Measurements from ENCODE around the gene TBL3.
"Not testable (repeated sequence)": the region's sequence is repeated elsewhere in the genome, so short reads cannot be mapped to it uniquely, and the experiment has no call there.

TBL3 gene

DNA sequence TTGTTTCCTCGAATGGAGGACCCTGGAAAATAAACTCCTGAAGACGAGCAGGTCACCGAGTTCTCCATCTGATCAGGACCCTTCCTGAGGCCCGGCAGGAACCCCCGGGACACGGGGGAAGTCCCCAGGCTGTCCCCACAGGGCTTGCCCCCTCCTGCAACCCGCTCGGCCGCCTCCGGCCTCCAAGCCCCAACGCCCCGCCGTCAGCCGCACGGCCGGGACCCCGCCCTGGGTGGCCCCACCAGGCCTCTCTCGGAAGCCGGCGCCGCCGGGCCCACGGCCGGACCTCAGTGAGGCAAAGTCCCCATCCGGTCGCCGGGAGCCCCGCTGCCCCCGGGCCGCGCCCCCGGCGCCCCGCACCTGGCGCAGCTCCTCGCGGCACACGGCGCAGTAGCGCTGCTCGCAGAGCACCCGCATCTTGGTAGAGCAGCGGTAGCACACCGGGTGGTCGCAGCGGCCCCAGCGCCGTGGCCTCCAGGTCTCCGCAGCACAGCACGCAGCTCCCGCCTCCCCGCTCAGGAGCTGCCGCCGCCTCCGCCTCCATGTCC is 37.4 kb downstream of the TBL3 start:
- Histone ChIP-seq H3K4me1 (ENCODE audit: control insufficient read depth, insufficient read depth, low read length) (peaks cover 4% of the 10 kb centered on the region), H3K27ac (ENCODE audit: low read length) (no peak overlapping the region), H3K4me3 (ENCODE audit: low read length) (peak overlapping the region; percentile 96), H3K9me3 (ENCODE audit: control insufficient read depth, insufficient read depth, low read length) (no peaks in the 10 kb centered on the region), H3K36me3 (ENCODE audit: control insufficient read depth, insufficient read depth, low read length) (no peaks in the 10 kb centered on the region; the same call in 1 of the 2 replicates), H3K27me3 (ENCODE audit: control insufficient read depth, insufficient read depth, low read length) (no peaks in the 10 kb centered on the region)
- DNase-seq (ENCODE audit: low read depth, low spot score), result no peak
- no CpG with 5 or more reads among the region's 55 CpGs for WGBS (ENCODE audit: insufficient coverage, insufficient read length)

DNA sequence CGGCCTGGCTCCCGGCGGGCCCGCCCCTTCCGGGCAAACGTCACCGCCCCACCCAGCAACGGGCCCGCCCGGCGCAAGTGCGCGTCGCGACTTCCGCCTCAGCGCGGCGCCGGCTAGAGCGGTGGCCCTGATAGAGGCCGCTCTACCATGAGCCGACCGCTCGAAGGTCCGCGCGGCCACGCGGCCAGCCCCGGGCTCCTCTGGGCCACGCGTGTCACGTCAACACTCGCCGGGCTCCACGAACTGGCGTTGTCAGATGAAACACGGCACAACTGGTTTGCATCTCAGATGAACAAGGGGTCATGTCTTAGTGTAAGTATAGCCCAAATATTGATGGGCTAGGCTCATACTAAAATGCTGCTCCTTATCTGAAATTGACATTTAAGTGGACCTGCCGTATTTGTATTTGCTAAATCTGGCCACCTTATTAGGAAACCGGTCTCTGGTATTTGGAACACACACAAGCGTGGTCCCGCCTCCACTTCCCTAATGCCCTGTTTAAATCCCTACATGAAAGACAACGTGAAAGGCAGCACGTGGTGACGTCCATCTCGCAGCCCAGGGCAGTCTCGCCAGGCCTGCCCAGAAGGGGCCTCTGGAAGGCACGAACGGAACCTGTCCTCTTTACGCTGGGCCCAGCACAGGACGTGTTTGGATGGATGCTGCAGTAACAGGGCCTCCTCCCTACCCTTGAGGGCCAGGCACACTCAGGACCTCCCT is 38.1 kb downstream of the TBL3 start, which contains the start of gene ZNF598:
TSS of gene ZNF598 (minus strand) at position 31 of the 720 bp plus-strand sequence.
- no CpG with 5 or more reads among the region's 52 CpGs for WGBS (ENCODE audit: insufficient coverage, insufficient read length)
- Histone ChIP-seq H3K27me3 (ENCODE audit: control insufficient read depth, insufficient read depth, low read length) (no peaks in the 10 kb centered on the region), H3K9me3 (ENCODE audit: control insufficient read depth, insufficient read depth, low read length) (no peaks in the 10 kb centered on the region), H3K36me3 (ENCODE audit: control insufficient read depth, insufficient read depth, low read length) (no peaks in the 10 kb centered on the region; the same call in 1 of the 2 replicates), H3K4me3 (ENCODE audit: low read length) (peak within 1 kb of the TSS; percentile 96), H3K27ac (ENCODE audit: low read length) (no peak within 1 kb of the TSS), H3K4me1 (ENCODE audit: control insufficient read depth, insufficient read depth, low read length) (peaks cover 1% of the 10 kb centered on the region)
- no peak for DNase-seq (ENCODE audit: low read depth, low spot score)

DNA sequence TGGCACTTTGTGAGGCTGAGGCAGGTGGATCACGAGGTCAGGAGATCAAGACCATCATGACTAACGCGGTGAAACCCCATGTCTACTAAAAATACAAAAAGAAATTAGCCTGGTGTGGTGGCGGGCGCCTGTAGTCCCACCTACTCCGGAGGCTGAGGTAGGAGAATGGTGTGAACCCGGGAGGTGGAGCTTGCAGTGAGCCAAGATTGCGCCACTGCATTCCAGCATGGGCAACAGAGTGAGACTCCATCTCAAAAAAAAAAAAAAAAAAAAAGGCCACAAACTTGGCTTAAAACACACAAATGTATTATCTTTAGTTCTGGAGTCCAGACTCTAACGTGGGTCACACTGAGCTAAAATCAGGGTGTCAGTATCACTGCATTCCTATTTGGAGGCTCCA is 39.9 kb downstream of the TBL3 start:
- WGBS (ENCODE audit: insufficient coverage, insufficient read length), result no CpG with 5 or more reads among the region's 9 CpGs
- H3K4me1 ChIP-seq (ENCODE audit: control insufficient read depth, insufficient read depth, low read length); H3K9me3 ChIP-seq (ENCODE audit: control insufficient read depth, insufficient read depth, low read length); H3K27me3 ChIP-seq (ENCODE audit: control insufficient read depth, insufficient read depth, low read length); DNase-seq (ENCODE audit: low read depth, low spot score); H3K4me3 ChIP-seq (ENCODE audit: low read length); H3K27ac ChIP-seq (ENCODE audit: low read length); H3K36me3 ChIP-seq (ENCODE audit: control insufficient read depth, insufficient read depth, low read length): not testable (repeated sequence)

DNA sequence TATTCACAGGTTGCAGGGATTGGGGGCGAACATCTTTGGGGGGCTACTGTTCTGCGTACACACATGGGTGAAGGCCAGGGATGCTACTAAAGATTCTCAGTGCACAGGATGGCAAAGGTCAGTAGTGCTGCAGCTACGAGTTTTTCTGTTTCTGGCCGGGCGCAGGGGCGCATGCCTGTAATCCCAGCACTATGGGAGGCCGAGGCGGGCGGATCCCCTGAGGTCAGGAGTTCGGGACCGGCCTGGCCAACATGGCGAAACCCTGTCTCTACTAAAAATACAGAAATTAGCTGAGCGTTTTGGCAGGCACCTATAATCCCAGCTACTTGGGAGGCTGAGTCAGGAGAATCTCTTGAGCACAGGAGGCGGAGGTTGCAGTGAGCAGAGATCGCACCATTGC is 41.7 kb downstream of the TBL3 start:
- no peak for DNase-seq (ENCODE audit: low read depth, low spot score)
- no CpG with 5 or more reads among the region's 15 CpGs for WGBS (ENCODE audit: insufficient coverage, insufficient read length)
- Histone ChIP-seq H3K36me3 (ENCODE audit: control insufficient read depth, insufficient read depth, low read length) (no peaks in the 10 kb centered on the region), H3K9me3 (ENCODE audit: control insufficient read depth, insufficient read depth, low read length) (no peaks in the 10 kb centered on the region), H3K4me1 (ENCODE audit: control insufficient read depth, insufficient read depth, low read length) (no peaks in the 10 kb centered on the region; the same call in 1 of the 2 replicates), H3K27me3 (ENCODE audit: control insufficient read depth, insufficient read depth, low read length) (no peaks in the 10 kb centered on the region), H3K4me3 (ENCODE audit: low read length) (no peak overlapping the region), H3K27ac (ENCODE audit: low read length) (no peak overlapping the region)

DNA sequence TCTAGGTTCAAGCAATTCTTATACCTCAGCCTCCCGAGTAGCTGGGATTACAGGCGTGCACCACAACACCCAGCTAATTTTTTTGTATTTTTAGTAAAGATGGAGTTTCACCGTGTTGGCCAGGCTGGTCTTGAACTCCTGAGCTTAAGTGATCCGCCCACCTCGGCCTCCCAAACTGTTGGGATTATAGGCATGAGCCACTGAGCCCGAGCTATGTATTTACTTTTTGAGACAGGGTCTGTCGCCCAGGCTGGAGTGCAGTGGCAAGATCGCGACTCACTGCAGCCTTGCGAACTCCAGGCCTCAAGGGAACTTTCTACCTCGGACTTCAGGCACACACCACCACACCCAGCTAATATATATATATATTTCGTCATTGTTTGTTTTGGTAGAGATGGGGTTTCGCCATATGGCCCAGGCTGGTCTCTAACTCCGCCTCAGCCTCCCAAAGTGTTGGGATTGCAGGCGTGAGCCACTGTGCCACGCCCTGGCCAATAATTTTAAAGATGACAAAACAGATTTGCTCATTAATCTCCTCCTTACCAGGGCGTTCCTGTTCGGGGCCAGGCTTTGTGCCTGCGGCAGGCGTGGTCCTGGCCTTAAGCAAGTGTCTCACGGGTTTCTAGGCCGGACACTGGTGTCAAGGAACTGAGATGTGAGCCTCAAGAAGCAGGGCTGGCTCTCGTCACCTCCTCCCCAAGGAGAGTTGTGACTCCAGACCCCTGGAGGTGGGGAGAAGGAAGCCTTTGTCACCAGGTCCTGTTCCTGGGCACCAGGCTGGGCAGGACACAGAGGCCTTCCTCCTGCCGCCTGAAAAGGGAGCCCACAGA is 43.5 kb downstream of the TBL3 start:
- Histone ChIP-seq H3K27me3 (ENCODE audit: control insufficient read depth, insufficient read depth, low read length) (peaks cover 12% of the 10 kb centered on the region; the same call in 1 of the 2 replicates), H3K36me3 (ENCODE audit: control insufficient read depth, insufficient read depth, low read length) (no peaks in the 10 kb centered on the region), H3K9me3 (ENCODE audit: control insufficient read depth, insufficient read depth, low read length) (no peaks in the 10 kb centered on the region), H3K4me1 (ENCODE audit: control insufficient read depth, insufficient read depth, low read length) (no peaks in the 10 kb centered on the region; the same call in 1 of the 2 replicates), H3K27ac (ENCODE audit: low read length) (no peak overlapping the region), H3K4me3 (ENCODE audit: low read length) (no peak overlapping the region)
- DNase-seq (ENCODE audit: low read depth, low spot score), result no peak
- WGBS (ENCODE audit: insufficient coverage, insufficient read length), result no CpG with 5 or more reads among the region's 24 CpGs

DNA sequence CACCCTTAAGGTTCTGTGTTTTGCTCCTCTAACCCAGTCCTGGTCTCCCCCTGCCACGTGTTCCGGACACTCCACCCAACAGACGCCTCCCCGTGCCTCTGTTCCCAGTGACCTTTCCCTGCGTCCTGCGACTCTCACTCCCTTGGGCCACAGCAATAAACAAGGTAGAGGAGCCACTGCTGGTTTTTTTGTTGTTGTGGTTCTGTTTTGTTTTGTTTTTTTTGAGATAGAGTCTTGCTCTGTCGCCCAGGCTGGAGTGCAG is 44.0 kb downstream of the TBL3 start:
- H3K27ac ChIP-seq (ENCODE audit: low read length), result no peak overlapping the region
- no peaks in the 10 kb centered on the region for H3K36me3 ChIP-seq (ENCODE audit: control insufficient read depth, insufficient read depth, low read length)
- H3K9me3 ChIP-seq (ENCODE audit: control insufficient read depth, insufficient read depth, low read length), result no peaks in the 10 kb centered on the region
- H3K27me3 ChIP-seq (ENCODE audit: control insufficient read depth, insufficient read depth, low read length), result peaks cover 14% of the 10 kb centered on the region
- no CpG with 5 or more reads among the region's 7 CpGs for WGBS (ENCODE audit: insufficient coverage, insufficient read length)
- H3K4me3 ChIP-seq (ENCODE audit: low read length), result no peak overlapping the region
- DNase-seq (ENCODE audit: low read depth, low spot score), result no peak
- H3K4me1 ChIP-seq (ENCODE audit: control insufficient read depth, insufficient read depth, low read length), result no peaks in the 10 kb centered on the region

DNA sequence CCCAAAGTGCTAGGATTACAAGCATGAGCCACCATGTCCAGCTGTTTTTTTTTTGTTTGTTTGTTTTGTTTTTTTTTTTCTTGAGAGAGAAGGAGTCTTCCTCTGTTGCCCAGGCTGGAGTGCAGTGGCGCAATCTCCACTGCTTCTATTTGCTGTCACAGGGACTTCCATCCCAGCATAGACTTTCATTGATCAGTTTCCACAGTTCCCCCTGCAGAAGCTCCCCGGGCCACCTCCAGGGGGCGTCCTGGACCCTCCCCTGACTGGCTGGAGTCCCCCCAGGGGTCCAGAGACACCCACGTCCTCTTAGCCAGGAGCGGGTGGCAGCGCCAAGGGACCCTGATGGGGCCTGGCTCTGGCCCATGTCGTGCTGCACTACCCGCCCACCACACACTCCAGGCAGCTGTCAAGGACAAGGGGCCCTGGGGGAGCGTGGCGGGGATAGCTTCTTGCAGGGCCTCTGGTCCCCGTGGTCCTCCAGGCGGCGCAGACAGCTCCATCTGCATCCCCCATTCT is 44.6 kb downstream of the TBL3 start:
- no peak overlapping the region for H3K4me3 ChIP-seq (ENCODE audit: low read length)
- peaks cover 17% of the 10 kb centered on the region for H3K27me3 ChIP-seq (ENCODE audit: control insufficient read depth, insufficient read depth, low read length)
- no peak for DNase-seq (ENCODE audit: low read depth, low spot score)
- no peaks in the 10 kb centered on the region for H3K9me3 ChIP-seq (ENCODE audit: control insufficient read depth, insufficient read depth, low read length)
- WGBS (ENCODE audit: insufficient coverage, insufficient read length), result no CpG with 5 or more reads among the region's 13 CpGs
- H3K36me3 ChIP-seq (ENCODE audit: control insufficient read depth, insufficient read depth, low read length), result no peaks in the 10 kb centered on the region
- no peaks in the 10 kb centered on the region for H3K4me1 ChIP-seq (ENCODE audit: control insufficient read depth, insufficient read depth, low read length)
- H3K27ac ChIP-seq (ENCODE audit: low read length), result no peak overlapping the region

DNA sequence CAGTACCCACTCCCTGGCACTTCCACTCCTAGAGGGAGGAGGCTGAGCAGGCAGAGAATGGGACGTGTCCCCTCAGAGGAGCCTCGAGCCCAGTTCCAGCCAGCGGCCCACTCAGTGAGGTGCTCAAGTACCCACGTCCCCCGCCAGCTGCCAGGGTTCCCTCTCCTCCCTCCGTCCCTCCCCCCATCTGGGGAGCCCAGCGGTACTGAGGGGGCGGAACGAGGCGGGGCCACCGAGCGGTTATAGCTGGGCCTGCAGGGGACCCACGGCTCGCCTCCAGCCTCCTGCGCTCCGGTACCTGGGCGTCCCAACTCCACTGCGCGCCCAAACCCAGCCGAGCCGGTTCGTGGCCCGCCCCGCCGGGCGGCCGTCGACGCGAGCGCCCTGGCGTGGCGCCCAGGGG is 47.7 kb downstream of the TBL3 start, which contains the start of gene NPW:
TSS of gene NPW (plus strand) at position 268 of the 403 bp plus-strand sequence.
- H3K36me3 ChIP-seq (ENCODE audit: control insufficient read depth, insufficient read depth, low read length), result no peaks in the 10 kb centered on the region
- peak within 1 kb of the TSS; percentile 33; the same call in 1 of the 2 replicates for H3K4me3 ChIP-seq (ENCODE audit: low read length)
- no peak within 1 kb of the TSS for H3K27ac ChIP-seq (ENCODE audit: low read length)
- no peaks in the 10 kb centered on the region for H3K4me1 ChIP-seq (ENCODE audit: control insufficient read depth, insufficient read depth, low read length)
- WGBS (ENCODE audit: insufficient coverage, insufficient read length), result no CpG with 5 or more reads among the region's 33 CpGs
- no peaks in the 10 kb centered on the region for H3K9me3 ChIP-seq (ENCODE audit: control insufficient read depth, insufficient read depth, low read length)
- H3K27me3 ChIP-seq (ENCODE audit: control insufficient read depth, insufficient read depth, low read length), result peaks cover 17% of the 10 kb centered on the region
- DNase-seq (ENCODE audit: low read depth, low spot score), result no peak

DNA sequence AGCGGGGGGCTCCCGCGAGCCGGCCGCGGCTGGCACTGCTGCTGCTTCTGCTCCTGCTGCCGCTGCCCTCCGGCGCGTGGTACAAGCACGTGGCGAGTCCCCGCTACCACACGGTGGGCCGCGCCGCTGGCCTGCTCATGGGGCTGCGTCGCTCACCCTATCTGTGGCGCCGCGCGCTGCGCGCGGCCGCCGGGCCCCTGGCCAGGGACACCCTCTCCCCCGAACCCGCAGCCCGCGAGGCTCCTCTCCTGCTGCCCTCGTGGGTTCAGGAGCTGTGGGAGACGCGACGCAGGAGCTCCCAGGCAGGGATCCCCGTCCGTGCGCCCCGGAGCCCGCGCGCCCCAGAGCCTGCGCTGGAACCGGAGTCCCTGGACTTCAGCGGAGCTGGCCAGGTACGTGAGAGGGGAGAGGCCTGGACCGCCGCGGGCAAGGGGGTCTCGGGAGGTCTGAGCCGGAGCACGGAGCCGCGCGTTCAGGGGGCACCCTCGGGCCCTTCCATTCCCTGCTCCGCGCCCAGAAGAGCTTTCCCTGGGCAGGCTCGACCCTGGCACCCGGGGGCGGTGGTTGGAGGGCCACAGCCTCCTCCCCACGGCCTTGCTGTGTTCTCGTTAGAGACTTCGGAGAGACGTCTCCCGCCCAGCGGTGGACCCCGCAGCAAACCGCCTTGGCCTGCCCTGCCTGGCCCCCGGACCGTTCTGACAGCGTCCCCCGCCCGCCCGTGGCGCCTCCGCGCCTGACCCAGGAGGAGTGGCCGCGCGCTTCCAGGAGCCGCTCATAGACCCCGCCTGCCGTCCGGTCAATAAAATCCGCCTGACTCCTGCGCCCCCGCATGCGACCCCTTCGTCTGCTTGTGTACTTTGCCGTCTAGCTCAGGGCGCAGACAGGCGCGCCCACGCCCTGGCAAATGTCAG is 48.3 kb downstream of the TBL3 start:
- H3K9me3 ChIP-seq (ENCODE audit: control insufficient read depth, insufficient read depth, low read length), result no peaks in the 10 kb centered on the region
- no peak for DNase-seq (ENCODE audit: low read depth, low spot score)
- WGBS (ENCODE audit: insufficient coverage, insufficient read length), result no CpG with 5 or more reads among the region's 96 CpGs
- no peak overlapping the region for H3K27ac ChIP-seq (ENCODE audit: low read length)
- H3K27me3 ChIP-seq (ENCODE audit: control insufficient read depth, insufficient read depth, low read length), result peaks cover 17% of the 10 kb centered on the region
- H3K36me3 ChIP-seq (ENCODE audit: control insufficient read depth, insufficient read depth, low read length), result no peaks in the 10 kb centered on the region
- H3K4me1 ChIP-seq (ENCODE audit: control insufficient read depth, insufficient read depth, low read length), result no peaks in the 10 kb centered on the region
- peak overlapping the region; percentile 33; the same call in 1 of the 2 replicates for H3K4me3 ChIP-seq (ENCODE audit: low read length)
